Activated CD8-positive, alpha-beta memory T cell treated with anti-CD3 and anti-CD28 coated beads for 48 hours (primary cell): Measurements from ENCODE around the gene SOX2.

ENCODE experiments used
- DNase-seq, 3 experiments: peaks; one replicate each; pipeline ENCODE4 v3.0.0-alpha.2; 2020; ENCODE audit warnings: low read depth in 2 of 3, low spot score in 2 of 3

SOX2 gene

DNA sequence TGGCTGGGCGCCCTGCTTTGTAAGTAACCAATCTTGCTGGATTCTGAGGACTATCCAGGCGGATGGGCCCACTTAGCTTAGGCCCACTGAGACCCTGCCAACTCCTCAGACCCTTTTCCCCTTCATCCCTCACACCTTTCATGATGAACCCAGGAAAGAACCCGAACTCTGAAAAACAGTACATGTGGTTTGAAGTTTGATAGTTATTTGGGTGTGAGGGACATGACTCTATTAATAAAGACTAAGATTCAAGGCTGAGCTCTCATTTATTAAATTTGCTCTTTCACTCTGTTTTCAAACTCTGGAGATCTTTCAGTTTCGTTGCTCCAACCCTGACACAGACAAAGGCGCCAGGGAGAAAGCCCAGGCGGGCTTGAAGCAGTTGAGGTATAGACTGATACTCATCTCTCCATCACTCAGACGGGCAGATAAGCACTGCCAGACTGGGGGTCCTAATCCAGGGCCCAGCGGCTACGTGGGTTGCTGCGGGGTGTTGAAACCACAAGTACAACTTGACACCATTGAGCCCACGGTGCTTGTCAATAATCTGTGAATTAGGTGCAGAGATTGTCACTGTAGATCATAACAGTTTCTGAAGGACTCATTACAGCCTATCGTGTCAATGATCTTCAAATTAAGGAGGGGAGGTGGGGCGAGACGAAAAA, 7.2 kb upstream of the SOX2 start:
- no peak for DNase-seq

- no peak for DNase-seq
Measured at GRCh38 chr3:181705086-181705480, 6.6 kb upstream of the SOX2 start.

DNA sequence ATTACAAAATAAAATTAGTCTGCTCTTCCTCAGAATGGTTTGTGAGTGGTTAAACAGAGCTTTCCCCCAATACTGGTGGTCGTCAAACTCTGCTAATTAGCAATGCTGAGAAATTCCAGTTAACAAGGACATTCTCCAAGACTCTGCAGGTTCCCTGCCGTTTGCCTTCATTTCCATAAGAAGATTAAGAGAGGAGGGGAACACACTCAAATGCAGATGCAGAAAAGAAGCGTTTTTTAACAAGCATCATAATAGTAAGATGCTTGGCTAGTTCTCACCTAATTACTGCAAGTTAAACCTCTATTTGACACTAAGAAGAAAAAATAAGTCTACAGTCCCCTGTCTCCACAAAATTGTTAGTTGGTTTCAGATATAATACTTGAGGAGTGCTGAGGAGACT, 3.7 kb upstream of the SOX2 start:
- DNase-seq: no peak

DNA sequence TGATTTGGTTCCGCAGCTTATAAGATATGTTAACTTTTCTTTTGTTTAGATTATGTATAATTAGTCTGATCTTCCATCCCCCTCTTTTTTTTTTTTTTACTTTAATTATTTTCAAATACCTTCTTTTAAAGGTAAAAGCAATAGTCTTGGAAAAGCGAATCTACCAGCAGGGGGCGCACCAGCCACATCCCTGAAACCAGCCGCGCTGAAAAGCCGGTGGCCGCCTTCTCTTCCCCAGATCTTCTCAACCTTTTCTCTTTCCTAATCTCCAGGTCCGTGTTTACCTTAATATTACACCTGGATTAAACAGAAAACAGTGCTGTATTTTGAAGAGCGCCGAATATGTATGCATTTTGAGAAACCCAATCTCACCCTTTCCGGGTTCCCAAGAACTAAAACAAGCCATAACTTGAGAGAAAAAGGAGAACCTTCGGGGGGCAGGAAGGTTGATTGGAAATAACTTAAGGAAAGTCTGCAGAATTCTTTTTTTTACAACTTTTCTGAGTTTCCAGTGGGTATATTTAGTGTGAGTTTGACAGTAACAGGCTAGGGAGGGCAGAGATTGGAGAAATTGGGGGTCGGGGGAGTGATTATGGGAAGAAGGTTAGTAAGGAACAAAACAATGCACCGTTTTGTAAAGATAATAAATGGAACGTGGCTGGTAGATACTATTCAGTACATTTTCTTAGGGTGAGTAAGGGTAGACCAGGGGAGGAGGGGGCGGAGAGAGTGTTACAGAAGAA, 2.0 kb upstream of the SOX2 start:
- peak; percentile 22 to 64 (median 53) for DNase-seq

DNA sequence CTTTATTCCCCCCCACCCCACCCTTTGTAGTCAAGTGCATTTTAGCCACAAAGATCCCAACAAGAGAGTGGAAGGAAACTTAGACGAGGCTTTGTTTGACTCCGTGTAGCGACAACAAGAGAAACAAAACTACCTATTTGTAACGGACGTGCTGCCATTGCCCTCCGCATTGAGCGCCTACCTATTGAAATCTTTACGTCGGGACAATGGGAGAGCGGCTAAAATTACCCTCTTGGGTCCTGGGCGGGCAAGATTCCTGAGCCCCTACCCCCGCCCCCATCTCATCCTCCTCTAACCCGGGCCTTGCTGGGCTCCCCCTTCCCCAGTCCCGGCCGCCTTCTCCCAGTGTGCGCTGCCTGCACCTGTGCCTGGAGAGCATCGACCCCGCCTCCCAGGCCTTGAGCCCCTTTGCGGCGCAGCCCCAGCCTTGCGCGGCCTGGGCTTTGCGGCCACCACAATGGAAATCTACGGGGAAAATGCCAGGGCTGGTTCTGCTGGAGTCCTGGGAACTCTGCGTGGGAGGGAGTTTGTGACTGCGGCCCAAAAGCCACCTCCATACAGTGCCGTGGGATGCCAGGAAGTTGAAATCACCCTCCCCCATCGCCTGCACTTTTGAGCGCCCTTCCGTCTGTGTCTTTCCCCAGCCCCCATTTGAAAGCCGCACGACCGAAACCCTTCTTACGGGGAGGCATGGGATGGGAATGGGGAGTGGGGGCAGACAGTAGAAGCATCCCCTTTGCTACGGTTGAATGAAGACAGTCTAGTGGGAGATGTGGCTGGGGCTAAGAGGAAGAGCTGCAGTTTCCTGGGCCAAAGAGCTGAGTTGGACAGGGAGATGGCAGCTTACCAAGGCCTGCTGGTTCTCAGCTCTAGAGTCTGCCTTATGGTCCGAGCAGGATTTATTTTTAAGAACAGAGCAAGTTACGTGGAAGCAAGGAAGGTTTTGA, 1.1 kb upstream of the SOX2 start:
- no peak for DNase-seq

DNA sequence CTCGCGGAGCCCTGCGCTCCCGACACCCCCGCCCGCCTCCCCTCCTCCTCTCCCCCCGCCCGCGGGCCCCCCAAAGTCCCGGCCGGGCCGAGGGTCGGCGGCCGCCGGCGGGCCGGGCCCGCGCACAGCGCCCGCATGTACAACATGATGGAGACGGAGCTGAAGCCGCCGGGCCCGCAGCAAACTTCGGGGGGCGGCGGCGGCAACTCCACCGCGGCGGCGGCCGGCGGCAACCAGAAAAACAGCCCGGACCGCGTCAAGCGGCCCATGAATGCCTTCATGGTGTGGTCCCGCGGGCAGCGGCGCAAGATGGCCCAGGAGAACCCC, 464 bp downstream of the SOX2 start:
- no peak for DNase-seq

DNA sequence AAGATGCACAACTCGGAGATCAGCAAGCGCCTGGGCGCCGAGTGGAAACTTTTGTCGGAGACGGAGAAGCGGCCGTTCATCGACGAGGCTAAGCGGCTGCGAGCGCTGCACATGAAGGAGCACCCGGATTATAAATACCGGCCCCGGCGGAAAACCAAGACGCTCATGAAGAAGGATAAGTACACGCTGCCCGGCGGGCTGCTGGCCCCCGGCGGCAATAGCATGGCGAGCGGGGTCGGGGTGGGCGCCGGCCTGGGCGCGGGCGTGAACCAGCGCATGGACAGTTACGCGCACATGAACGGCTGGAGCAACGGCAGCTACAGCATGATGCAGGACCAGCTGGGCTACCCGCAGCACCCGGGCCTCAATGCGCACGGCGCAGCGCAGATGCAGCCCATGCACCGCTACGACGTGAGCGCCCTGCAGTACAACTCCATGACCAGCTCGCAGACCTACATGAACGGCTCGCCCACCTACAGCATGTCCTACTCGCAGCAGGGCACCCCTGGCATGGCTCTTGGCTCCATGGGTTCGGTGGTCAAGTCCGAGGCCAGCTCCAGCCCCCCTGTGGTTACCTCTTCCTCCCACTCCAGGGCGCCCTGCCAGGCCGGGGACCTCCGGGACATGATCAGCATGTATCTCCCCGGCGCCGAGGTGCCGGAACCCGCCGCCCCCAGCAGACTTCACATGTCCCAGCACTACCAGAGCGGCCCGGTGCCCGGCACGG, 991 bp downstream of the SOX2 start:
- no peak for DNase-seq

DNA sequence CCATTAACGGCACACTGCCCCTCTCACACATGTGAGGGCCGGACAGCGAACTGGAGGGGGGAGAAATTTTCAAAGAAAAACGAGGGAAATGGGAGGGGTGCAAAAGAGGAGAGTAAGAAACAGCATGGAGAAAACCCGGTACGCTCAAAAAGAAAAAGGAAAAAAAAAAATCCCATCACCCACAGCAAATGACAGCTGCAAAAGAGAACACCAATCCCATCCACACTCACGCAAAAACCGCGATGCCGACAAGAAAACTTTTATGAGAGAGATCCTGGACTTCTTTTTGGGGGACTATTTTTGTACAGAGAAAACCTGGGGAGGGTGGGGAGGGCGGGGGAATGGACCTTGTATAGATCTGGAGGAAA, 1.5 kb downstream of the SOX2 start:
- DNase-seq: no peak

- DNase-seq: no peak
Measured at GRCh38 chr3:181713676-181714612, 2.2 kb downstream of the SOX2 start.

DNA sequence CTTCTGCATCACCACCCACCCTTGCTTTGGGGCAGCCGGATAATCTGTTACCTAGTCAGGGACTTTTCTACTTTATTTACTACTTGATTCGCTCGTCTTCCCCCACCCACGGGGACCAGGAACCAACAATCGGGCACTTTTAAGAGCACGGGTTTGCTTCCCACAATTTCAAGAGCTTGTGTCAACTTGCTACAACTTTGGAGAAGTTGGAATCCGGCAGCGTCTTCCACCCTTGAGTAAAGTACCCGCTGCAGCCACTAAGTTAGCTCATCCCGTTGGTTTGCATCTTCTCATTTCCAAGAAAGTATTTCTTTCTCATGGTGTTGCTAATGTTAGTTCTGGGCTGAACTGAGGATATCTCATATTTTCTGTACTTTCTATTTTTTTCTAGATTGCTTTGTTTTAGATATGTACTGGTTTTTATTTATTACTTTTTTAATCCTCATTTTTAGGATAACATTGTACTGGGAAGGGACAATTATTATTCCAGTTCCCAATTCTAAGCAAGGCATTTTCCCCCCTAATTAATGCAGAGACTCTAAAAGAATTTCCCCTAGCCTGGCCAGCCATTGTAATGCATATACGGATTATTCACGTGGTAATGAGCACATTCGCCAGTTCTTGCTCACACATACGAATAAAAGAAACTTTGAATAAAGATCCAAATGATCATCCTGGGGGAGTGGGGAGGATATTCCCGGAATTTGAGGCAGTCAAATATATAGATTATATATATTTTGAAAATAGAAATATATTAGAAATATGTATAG, 4.0 kb downstream of the SOX2 start:
- no peak for DNase-seq

DNA sequence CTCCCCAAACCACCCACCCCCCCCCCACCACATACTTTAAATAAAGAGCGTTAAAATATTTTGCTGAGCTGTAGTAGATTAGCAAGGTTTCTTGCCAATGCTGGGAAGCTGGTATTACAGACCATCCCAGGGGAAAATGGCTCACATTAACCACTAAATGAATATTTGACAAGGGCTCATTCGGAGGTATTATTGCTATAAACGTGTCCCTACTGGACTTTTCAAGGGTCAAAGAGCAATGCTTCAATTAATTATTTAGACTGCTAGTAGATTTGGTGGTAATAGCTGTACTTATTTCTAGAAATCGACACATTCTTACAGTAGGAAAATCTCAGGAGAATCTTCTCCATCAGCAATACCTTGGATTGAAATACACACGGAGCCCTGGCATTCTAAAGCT, 5.2 kb downstream of the SOX2 start:
- no peak for DNase-seq

GRCh38 chr3:181717549-181718171, 5.9 kb downstream of the SOX2 start:
- DNase-seq: no peak

- no peak for DNase-seq
Measured at GRCh38 chr3:181718369-181718768, 6.6 kb downstream of the SOX2 start.

GRCh38 chr3:181718987-181719911, 7.5 kb downstream of the SOX2 start:
- no peak for DNase-seq

- no peak for DNase-seq
Measured at GRCh38 chr3:181719991-181720680, 8.4 kb downstream of the SOX2 start.

- no peak for DNase-seq
Measured at GRCh38 chr3:181721046-181721875, 9.5 kb downstream of the SOX2 start.

DNA sequence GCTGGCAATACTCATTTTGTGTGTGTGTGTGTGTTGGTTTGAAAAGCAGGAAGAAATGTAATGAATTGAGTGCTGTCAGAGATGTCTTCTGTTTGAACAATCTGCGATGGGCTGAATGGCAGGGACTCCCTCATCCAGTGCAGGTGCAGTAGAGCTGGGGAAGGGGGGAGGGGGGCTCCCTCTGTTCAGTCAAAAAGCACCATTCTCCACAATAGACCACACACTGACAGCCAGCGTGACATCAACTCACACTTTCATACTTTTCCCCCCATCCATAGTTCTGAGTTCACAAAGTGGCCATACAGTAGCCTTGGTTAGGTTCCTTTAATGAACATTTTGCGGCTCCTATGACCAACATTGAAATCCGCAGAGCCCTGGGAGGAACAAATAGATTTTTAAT, 10.4 kb downstream of the SOX2 start:
- no peak for DNase-seq
